HepG2 (cell line): Measurements from ENCODE around the gene COL13A1. TPM values are rescaled to one million over a fixed set of nuclear protein-coding genes. Genes with fewer than 3 reads are reported as not detected.

ENCODE experiments used
- ATAC-seq: fragments of 200-7000 bp; cut with Tn5 transposase; 3 replicates; pipeline ENCODE4 v1.9.1; 2020; ENCODE audit warnings: mild to moderate bottlenecking, moderate library complexity
- BruUV-seq: library from RNA; stranded (reverse); fragments of 400-500 nt; replicated peaks from 2 replicates; lab custom pipeline; 2021; lab: Mats Ljungman, UMichigan
- CTCF ChIA-PET: fragments of 300-600 bp; formaldehyde crosslinking; extraction: SDS; loops from one replicate; lab custom pipeline; 2021; ENCODE audit warnings: low total read pairs, inconsistent platforms, low intra/inter-chr PET ratio; lab: Yijun Ruan, JAX
- POLR2A ChIA-PET: fragments of 350-600 bp; sonication (Branson Sonifier 250); formaldehyde crosslinking; loops from one replicate; lab custom pipeline; 2020; ENCODE audit warnings: antibody characterized with exemption, inconsistent platforms; lab: Yijun Ruan, JAX
- DNase-seq: peaks from one replicate; pipeline ENCODE4 v3.0.0-alpha.2; 2015; ENCODE audit warnings: low spot score
- FAIRE-seq: peaks from 3 replicates; lab custom pipeline; 2011; peaks lifted over from hg19 to GRCh38; lab: Jason Lieb, UNC
- H2AFZ ChIP-seq: one replicate; pipeline ENCODE4 v1.6.1; 2011; ENCODE audit warnings: low read length, inconsistent platforms
- H3K27ac ChIP-seq: fragments of 300-600 bp; 3 replicates; pipeline ENCODE4 v1.8.0; 2011; ENCODE audit warnings: mixed run types, mild to moderate bottlenecking, mixed read lengths, low read length, inconsistent platforms; ENCODE audit not compliant: insufficient read depth; ENCODE audit errors: extremely low read length
- H3K27me3 ChIP-seq, 2 experiments: fragments of 200-600 bp in 1 of 2; 2 replicates in 1 of 2; 3 replicates in 1 of 2; pipeline versions ENCODE4 v1.6.0 to v1.8.0; 2011; ENCODE audit warnings: low read length in 2 of 2, mild to moderate bottlenecking in 2 of 2, moderate library complexity in 2 of 2, inconsistent platforms in 1 of 2; ENCODE audit not compliant: insufficient read depth in 2 of 2, control insufficient read depth in 1 of 2
- H3K36me3 ChIP-seq, 2 experiments: fragments of 200-600 bp in 1 of 2; replicated peaks in 1 of 2; 2 replicates in 1 of 2; 3 replicates in 1 of 2; pipeline versions ENCODE4 v1.5.1 to v1.8.0; 2011; ENCODE audit warnings: low read length in 2 of 2, inconsistent platforms in 1 of 2; ENCODE audit not compliant: insufficient read depth in 2 of 2, control insufficient read depth in 1 of 2
- H3K4me1 ChIP-seq: 2 replicates; pipeline ENCODE4 v1.5.1; 2012; ENCODE audit warnings: low read length, inconsistent platforms; ENCODE audit not compliant: insufficient read depth
- H3K4me2 ChIP-seq: 2 replicates; pipeline ENCODE4 v1.6.0; 2011; ENCODE audit warnings: low read depth, low read length, inconsistent platforms
- H3K4me3 ChIP-seq, 3 experiments: fragments of 200-600 bp in 1 of 3; sonication (generic), shearing (Covaris generic) in 1 of 3; replicated peaks in 1 of 3; 2 replicates each; pipeline ENCODE4 v1.5.1; 2011 to 2016; ENCODE audit warnings: low read length in 3 of 3, inconsistent platforms in 2 of 3, low read depth in 2 of 3, mild to moderate bottlenecking in 2 of 3, control low read depth in 1 of 3, mixed read lengths in 1 of 3; ENCODE audit not compliant: insufficient read depth in 1 of 3
- H3K79me2 ChIP-seq: one replicate; pipeline ENCODE4 v1.6.1; 2011; ENCODE audit warnings: low read length, inconsistent platforms; ENCODE audit not compliant: insufficient read depth
- H3K9ac ChIP-seq: 2 replicates; pipeline ENCODE4 v1.6.0; 2011; ENCODE audit warnings: mild to moderate bottlenecking, low read depth, low read length, inconsistent platforms; ENCODE audit not compliant: insufficient read depth
- H3K9me3 ChIP-seq: 2 replicates; pipeline ENCODE4 v1.5.1; 2012; ENCODE audit warnings: mild to moderate bottlenecking, low read length
- H4K20me1 ChIP-seq: 2 replicates; pipeline ENCODE4 v1.6.0; 2011; ENCODE audit warnings: inconsistent platforms, mild to moderate bottlenecking, low read length, moderate library complexity; ENCODE audit not compliant: insufficient read depth
- ARNT2 ChIP-seq: sonication (generic); formaldehyde crosslinking; IDR thresholded peaks from 2 replicates; pipeline ENCODE4 v1.8.0; 2022; ENCODE audit warnings: mild to moderate bottlenecking, low read depth, missing genetic modification reagents, moderate library complexity
- GATA4 ChIP-seq: sonication (generic); IDR thresholded peaks from 2 replicates; pipeline ENCODE4 v1.6.1; 2016; ENCODE audit warnings: antibody characterized with exemption, low read depth, borderline replicate concordance
- GTF2F1 ChIP-seq: fragments of 150-350 bp; IDR thresholded peaks from 2 replicates; pipeline ENCODE4 v1.6.1; 2014; ENCODE audit warnings: low read length
- SMYD3 ChIP-seq: sonication (generic); formaldehyde crosslinking; IDR thresholded peaks from 2 replicates; pipeline ENCODE4 v1.8.1; 2023; ENCODE audit warnings: mild to moderate bottlenecking, missing genetic modification reagents
- SRY ChIP-seq: sonication (generic); formaldehyde crosslinking; IDR thresholded peaks from 2 replicates; pipeline ENCODE4 v1.8.0; 2022; ENCODE audit warnings: mild to moderate bottlenecking, missing genetic modification reagents
- SSRP1 ChIP-seq: IDR thresholded peaks from 2 replicates; pipeline ENCODE4 v1.6.1; 2016; ENCODE audit warnings: control low read depth
- ZFX ChIP-seq: sonication (generic); formaldehyde crosslinking; IDR thresholded peaks from 2 replicates; pipeline ENCODE4 v1.4.0; 2020; ENCODE audit warnings: mild to moderate bottlenecking, low read depth, missing genetic modification reagents, moderate library complexity
- ZNF253 ChIP-seq: sonication (generic); formaldehyde crosslinking; IDR thresholded peaks from 2 replicates; pipeline ENCODE4 v1.8.0; 2022; ENCODE audit warnings: mild to moderate bottlenecking, missing genetic modification reagents, borderline replicate concordance
- ZNF317 ChIP-seq: sonication (generic); formaldehyde crosslinking; IDR thresholded peaks from 2 replicates; pipeline ENCODE4 v1.5.0; 2020; ENCODE audit warnings: mild to moderate bottlenecking, missing genetic modification reagents
- WGBS: methylation state at CpG from one replicate; pipeline ENCODE4 v1.1.6; 2017; ENCODE audit warnings: low lambda C conversion rate; 5-methylcytosine and 5-hydroxymethylcytosine counted together
- in situ Hi-C: cut with HindIII; loops from 2 replicates; pipeline ENCODE4 v1.10.0; 2017; ENCODE audit warnings: low pct_unique_long_range_greater_than_20kb; ENCODE audit not compliant: extremely low pct_ligation_motif_present
- intact Hi-C: fragments of 100-400 bp; cut with micrococcal nuclease; formaldehyde crosslinking; loops from one replicate; pipeline ENCODE4 v1.10.0; 2022; ENCODE audit not compliant: unreplicated experiment
- polyA plus RNA-seq, 8 experiments: library from polyadenylated mRNA; depleted of rRNA in 3 of 8; stranded (reverse) in 7 of 8; unstranded in 1 of 8; fragments of >200 nt; fragmentation: Illumina TruSeq in 4 of 8; extraction: Trizol in 4 of 8; gene quantifications; 2 replicates each; pipeline versions ENCODE4 v1.2.1 to v1.2.3, GENCODE V29; 2011 to 2016; ENCODE audit warnings: low read depth in 4 of 8, missing spikeins in 1 of 8, mixed read lengths in 1 of 8; ENCODE audit not compliant: insufficient read depth in 1 of 8
- total RNA-seq, 5 experiments: library from RNA; depleted of rRNA; stranded (reverse); fragments of >200 nt; fragmentation: Illumina TruSeq; extraction: Trizol; gene quantifications; 2 replicates each; pipeline ENCODE4 v1.2.3, GENCODE V29; 2016; ENCODE audit warnings: low read depth in 1 of 5
- TF ChIP-seq, protein P1 (sequence below): IDR thresholded peaks from 2 replicates; pipeline ENCODE4 v1.6.1; 2016
- TF ChIP-seq, protein P2 (sequence below): sonication (generic); formaldehyde crosslinking; IDR thresholded peaks from 2 replicates; pipeline ENCODE4 v1.9.0; 2021; ENCODE audit warnings: missing genetic modification reagents, borderline replicate concordance

COL13A1 gene
- total and polyA plus RNA-seq, 2 of the 13 experiments (the other 11 are each of a cell fraction or from before 2014, with no cell fraction given): 0.07 TPM; not detected in 1

DNA sequence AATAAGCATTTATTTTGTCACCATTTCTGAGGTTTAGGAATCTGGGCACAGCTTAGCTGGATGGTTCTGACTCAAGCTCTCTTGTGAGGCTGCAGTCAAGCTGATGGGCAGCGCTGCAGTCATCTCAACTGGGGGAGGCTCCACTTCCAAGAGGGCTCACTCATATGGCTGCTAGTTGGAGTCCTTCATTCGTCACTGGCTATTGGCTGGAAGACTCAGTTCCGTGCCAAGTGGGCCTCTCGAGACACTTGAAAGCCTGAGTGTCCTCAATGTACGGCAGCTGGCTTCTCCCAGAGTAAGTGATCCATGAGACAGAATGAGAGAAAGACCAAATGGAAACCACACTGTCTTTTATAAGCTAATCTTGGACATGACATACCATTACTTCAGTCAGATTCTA, 21.6 kb upstream of the COL13A1 start:
- no peaks in the 10 kb centered on the region for H3K36me3 ChIP-seq
- no peaks in the 10 kb centered on the region for H3K79me2 ChIP-seq
- in situ Hi-C loops (no loop called here), intact Hi-C loops (no loop called here)
- H2AFZ ChIP-seq: no peak overlapping the region
- ChIA-PET POLR2A (no interaction called here), CTCF (no interaction called here)
- 6% methylated on average over 4 of the region's 5 CpGs for WGBS
- H3K27me3 ChIP-seq: peaks cover 0 to 21% of the 10 kb centered on the region in 2 experiments; a peak in 2 of 5 replicates
- no peak for TF ChIP-seq GATA4
- TF ChIP-seq, protein P1, sequence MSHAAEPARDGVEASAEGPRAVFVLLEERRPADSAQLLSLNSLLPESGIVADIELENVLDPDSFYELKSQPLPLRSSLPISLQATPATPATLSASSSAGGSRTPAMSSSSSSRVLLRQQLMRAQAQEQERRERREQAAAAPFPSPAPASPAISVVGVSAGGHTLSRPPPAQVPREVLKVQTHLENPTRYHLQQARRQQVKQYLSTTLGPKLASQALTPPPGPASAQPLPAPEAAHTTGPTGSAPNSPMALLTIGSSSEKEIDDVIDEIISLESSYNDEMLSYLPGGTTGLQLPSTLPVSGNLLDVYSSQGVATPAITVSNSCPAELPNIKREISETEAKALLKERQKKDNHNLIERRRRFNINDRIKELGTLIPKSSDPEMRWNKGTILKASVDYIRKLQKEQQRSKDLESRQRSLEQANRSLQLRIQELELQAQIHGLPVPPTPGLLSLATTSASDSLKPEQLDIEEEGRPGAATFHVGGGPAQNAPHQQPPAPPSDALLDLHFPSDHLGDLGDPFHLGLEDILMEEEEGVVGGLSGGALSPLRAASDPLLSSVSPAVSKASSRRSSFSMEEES (CRISPR knock-in tag): no peak
- no peak for TF ChIP-seq GTF2F1
- TF ChIP-seq ARNT2 (CRISPR knock-in tag): no peak
- TF ChIP-seq ZFX (CRISPR knock-in tag): no peak
- TF ChIP-seq SRY (CRISPR knock-in tag): no peak
- no peak for TF ChIP-seq SSRP1
- TF ChIP-seq ZNF317 (CRISPR knock-in tag): no peak
- TF ChIP-seq, protein P2, sequence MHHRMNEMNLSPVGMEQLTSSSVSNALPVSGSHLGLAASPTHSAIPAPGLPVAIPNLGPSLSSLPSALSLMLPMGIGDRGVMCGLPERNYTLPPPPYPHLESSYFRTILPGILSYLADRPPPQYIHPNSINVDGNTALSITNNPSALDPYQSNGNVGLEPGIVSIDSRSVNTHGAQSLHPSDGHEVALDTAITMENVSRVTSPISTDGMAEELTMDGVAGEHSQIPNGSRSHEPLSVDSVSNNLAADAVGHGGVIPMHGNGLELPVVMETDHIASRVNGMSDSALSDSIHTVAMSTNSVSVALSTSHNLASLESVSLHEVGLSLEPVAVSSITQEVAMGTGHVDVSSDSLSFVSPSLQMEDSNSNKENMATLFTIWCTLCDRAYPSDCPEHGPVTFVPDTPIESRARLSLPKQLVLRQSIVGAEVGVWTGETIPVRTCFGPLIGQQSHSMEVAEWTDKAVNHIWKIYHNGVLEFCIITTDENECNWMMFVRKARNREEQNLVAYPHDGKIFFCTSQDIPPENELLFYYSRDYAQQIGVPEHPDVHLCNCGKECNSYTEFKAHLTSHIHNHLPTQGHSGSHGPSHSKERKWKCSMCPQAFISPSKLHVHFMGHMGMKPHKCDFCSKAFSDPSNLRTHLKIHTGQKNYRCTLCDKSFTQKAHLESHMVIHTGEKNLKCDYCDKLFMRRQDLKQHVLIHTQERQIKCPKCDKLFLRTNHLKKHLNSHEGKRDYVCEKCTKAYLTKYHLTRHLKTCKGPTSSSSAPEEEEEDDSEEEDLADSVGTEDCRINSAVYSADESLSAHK: no peak
- TF ChIP-seq SMYD3 (CRISPR knock-in tag): no peak
- TF ChIP-seq ZNF253: no peak
- H3K4me2 ChIP-seq: no peak overlapping the region
- no peaks in the 10 kb centered on the region for H3K9me3 ChIP-seq
- ATAC-seq: no peak
- H3K4me3 ChIP-seq: no peak overlapping the region
- H3K9ac ChIP-seq: no peak overlapping the region
- FAIRE-seq: no peak
- no peak overlapping the region for H3K27ac ChIP-seq
- no peaks in the 10 kb centered on the region for H4K20me1 ChIP-seq
- no TSS peak for BruUV-seq
- H3K4me1 ChIP-seq: no peaks in the 10 kb centered on the region
- no peak for DNase-seq
